OCI-LY7 (cell line): ENCODE results near the gene FEM1A. TPM values are rescaled to one million over a fixed set of nuclear protein-coding genes. Genes with fewer than 3 reads are reported as not detected.
"Not testable (repeated sequence)": the region's sequence is repeated elsewhere in the genome, so short reads cannot be mapped to it uniquely, and the experiment has no call there.

Experiments
- BruUV-seq: library from RNA; stranded (reverse); fragments of 400-500 nt; replicated peaks from 2 replicates; lab custom pipeline; 2021; lab: Mats Ljungman, UMichigan
- CTCF ChIA-PET: fragments of 300-600 bp; sonication (Branson Sonifier 250); formaldehyde crosslinking; loops from one replicate; lab custom pipeline; 2022; ENCODE audit warnings: antibody characterized with exemption; ENCODE audit not compliant: unreplicated experiment; lab: Charles Lee
- POLR2A ChIA-PET: fragments of 300-600 bp; sonication (Branson Sonifier 250); formaldehyde crosslinking; loops from one replicate; lab custom pipeline; 2022; ENCODE audit warnings: antibody characterized with exemption; lab: Charles Lee
- DNase-seq: peaks from one replicate; pipeline ENCODE4 v3.0.0-alpha.2; 2015; ENCODE audit warnings: low spot score
- H2AFZ ChIP-seq: fragments of 200-600 bp; sonication (generic), shearing (Covaris generic); 2 replicates; pipeline ENCODE4 v1.6.1; 2014; ENCODE audit warnings: mild to moderate bottlenecking, antibody characterized with exemption, low read length, moderate library complexity
- H3K27ac ChIP-seq: fragments of 200-600 bp; sonication (generic); 2 replicates; pipeline ENCODE4 v1.5.1; 2014; ENCODE audit warnings: mixed run types, low read depth, mild to moderate bottlenecking, moderate library complexity, low read length, inconsistent platforms; ENCODE audit not compliant: poor library complexity, severe bottlenecking
- H3K36me3 ChIP-seq: fragments of 200-600 bp; sonication (generic); 2 replicates; pipeline ENCODE4 v1.6.1; 2014; ENCODE audit warnings: mild to moderate bottlenecking, antibody characterized with exemption, low read length, moderate library complexity, mixed read lengths; ENCODE audit not compliant: insufficient read depth
- H3K4me1 ChIP-seq: fragments of 200-600 bp; sonication (generic); 2 replicates; pipeline ENCODE4 v1.5.1; 2014; ENCODE audit warnings: mild to moderate bottlenecking, low read length; ENCODE audit not compliant: insufficient read depth, poor library complexity, severe bottlenecking
- H3K4me2 ChIP-seq: fragments of 200-600 bp; sonication (generic); 2 replicates; pipeline ENCODE4 v1.6.1; 2014; ENCODE audit warnings: mild to moderate bottlenecking, low read length
- H3K4me3 ChIP-seq: fragments of 200-600 bp; sonication (generic); 2 replicates; pipeline ENCODE4 v1.5.1; 2014; ENCODE audit warnings: mild to moderate bottlenecking, low read depth, low read length; ENCODE audit not compliant: poor library complexity, severe bottlenecking
- H3K79me2 ChIP-seq: fragments of 200-600 bp; sonication (generic); 2 replicates; pipeline ENCODE4 v1.6.1; 2016; ENCODE audit warnings: low read depth, mild to moderate bottlenecking, low read length, moderate library complexity, mixed read lengths; ENCODE audit not compliant: insufficient read depth
- H3K9me2 ChIP-seq: fragments of 200-600 bp; sonication (generic); 2 replicates; pipeline ENCODE4 v1.6.1; 2016; ENCODE audit warnings: mild to moderate bottlenecking, low read length, mixed read lengths; ENCODE audit not compliant: insufficient read depth
- H3K9me3 ChIP-seq: fragments of 200-600 bp; sonication (generic); 2 replicates; pipeline ENCODE4 v1.6.1; 2014; ENCODE audit warnings: mild to moderate bottlenecking, mixed run types, low read length, mixed read lengths
- H4K20me1 ChIP-seq: fragments of 200-600 bp; sonication (generic); 2 replicates; pipeline ENCODE4 v1.6.1; 2014; ENCODE audit warnings: mild to moderate bottlenecking, antibody characterized with exemption, low read length, moderate library complexity, mixed read lengths; ENCODE audit not compliant: insufficient read depth
- EZH2phosphoT487 ChIP-seq: fragments of 200-600 bp; sonication (generic); IDR thresholded peaks from 2 replicates; pipeline ENCODE4 v1.6.1; 2018; ENCODE audit warnings: low read depth, borderline replicate concordance, mild to moderate bottlenecking, mixed run types, antibody characterized with exemption, low read length, moderate library complexity, mixed read lengths
- intact Hi-C: fragments of 100-400 bp; cut with micrococcal nuclease; formaldehyde crosslinking; loops from one replicate; pipeline ENCODE4 v1.10.0; 2022; ENCODE audit not compliant: unreplicated experiment
- total RNA-seq, 2 experiments: library from RNA; depleted of rRNA in 1 of 2; stranded (reverse); fragments of >200 nt in 1 of 2; shearing (Covaris generic) in 1 of 2; gene quantifications; 2 replicates each; pipeline ENCODE4 v1.2.3, GENCODE V29; 2014 to 2022
- TF ChIP-seq, protein P1 (sequence below): fragments of 200-600 bp; sonication (generic); conservative IDR thresholded peaks from 2 replicates; pipeline ENCODE4 v1.5.1; 2014; ENCODE audit warnings: mild to moderate bottlenecking, antibody characterized with exemption, low read length, moderate library complexity, mixed read lengths

FEM1A gene
- total RNA-seq, 2 experiments from 2014 or later, result 15.8 to 17.5 TPM

DNA sequence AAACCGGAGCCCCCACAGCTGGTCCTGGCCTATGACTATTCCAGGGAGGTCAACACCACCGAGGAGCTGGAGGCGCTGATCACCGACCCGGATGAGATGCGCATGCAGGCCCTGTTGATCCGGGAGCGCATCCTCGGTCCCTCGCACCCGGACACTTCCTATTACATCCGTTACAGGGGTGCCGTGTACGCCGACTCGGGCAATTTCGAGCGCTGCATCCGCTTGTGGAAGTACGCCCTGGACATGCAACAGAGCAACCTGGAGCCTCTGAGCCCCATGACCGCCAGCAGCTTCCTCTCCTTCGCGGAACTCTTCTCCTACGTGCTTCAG lies 1.3 kb downstream of the FEM1A start:
- POLR2A ChIA-PET, DNase-seq: not testable (repeated sequence)
- peaks cover 52% of the 10 kb centered on the region for H3K79me2 ChIP-seq

DNA sequence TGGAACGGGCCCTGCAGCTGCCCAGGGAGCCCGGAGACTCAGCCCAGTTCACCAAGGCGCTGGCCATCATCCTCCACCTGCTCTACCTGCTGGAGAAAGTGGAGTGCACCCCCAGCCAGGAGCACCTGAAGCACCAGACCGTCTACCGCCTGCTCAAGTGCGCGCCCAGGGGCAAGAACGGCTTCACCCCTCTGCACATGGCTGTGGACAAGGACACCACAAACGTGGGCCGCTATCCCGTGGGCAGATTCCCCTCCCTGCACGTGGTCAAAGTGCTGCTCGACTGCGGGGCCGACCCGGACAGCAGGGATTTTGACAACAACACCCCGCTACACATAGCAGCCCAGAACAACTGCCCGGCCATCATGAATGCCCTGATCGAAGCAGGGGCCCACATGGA lies 1.7 kb downstream of the FEM1A start:
- H2AFZ ChIP-seq, CTCF ChIA-PET, BruUV-seq, DNase-seq, H3K9me2 ChIP-seq, H4K20me1 ChIP-seq, H3K27ac ChIP-seq, POLR2A ChIA-PET, H3K9me3 ChIP-seq: not testable (repeated sequence)
- H3K4me1 ChIP-seq, result peaks cover 39% of the 10 kb centered on the region
- peak overlapping the region; percentile 84 for H3K4me3 ChIP-seq
- intact Hi-C loops, result loop anchor here (10.0 kb wide), 1 partner anchor 388 kb away; the partner anchor contains the start of genes CHAF1A and SH3GL1
- H3K36me3 ChIP-seq, result peaks cover 48% of the 10 kb centered on the region
- H3K79me2 ChIP-seq, result peaks cover 52% of the 10 kb centered on the region
- H3K4me2 ChIP-seq, result peak overlapping the region; percentile 79; the same call in 1 of the 2 replicates

More for the DNA sequence above, 1.3 kb downstream of the FEM1A start:
- peak overlapping the region; percentile 84 for H3K4me3 ChIP-seq
- intact Hi-C loops, result loop anchor here (10.0 kb wide), 1 partner anchor 388 kb away; the partner anchor contains the start of genes CHAF1A and SH3GL1
- CTCF ChIA-PET, result interaction anchor here (1.1 kb wide), 1 partner anchor 17 kb away, joined by 3 read pairs; no protein-coding TSS in a partner anchor
- H2AFZ ChIP-seq, H3K27ac ChIP-seq, H4K20me1 ChIP-seq, BruUV-seq, H3K9me2 ChIP-seq, H3K9me3 ChIP-seq: not testable (repeated sequence)
- H3K4me1 ChIP-seq, result peaks cover 39% of the 10 kb centered on the region
- H3K4me2 ChIP-seq, result peak overlapping the region; percentile 79
- H3K36me3 ChIP-seq, result peaks cover 48% of the 10 kb centered on the region

DNA sequence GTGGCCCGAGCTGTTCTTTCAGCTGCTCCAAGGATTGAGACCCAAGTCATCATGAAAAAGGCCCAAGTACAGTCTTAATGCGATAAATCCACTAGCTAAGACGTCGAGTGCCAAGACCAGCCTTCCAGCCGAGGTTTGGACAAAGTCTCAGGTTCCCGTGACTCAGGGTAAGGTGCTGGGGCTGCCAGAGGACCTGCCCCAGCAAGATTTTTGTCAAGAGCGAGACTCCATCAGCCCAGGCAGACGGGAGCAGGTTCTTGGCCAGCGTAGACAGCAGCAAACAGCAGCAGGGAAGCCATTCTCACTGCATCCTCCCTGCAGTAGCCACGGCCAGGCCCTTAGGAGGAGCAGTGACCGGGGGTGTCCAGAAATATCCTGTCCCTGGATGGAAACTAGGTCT lies 3.4 kb downstream of the FEM1A start:
- Histone ChIP-seq H2AFZ (no peak overlapping the region), H3K4me2 (peak overlapping the region; percentile 47), H4K20me1 (no peaks in the 10 kb centered on the region), H3K27ac (no peak overlapping the region), H3K79me2 (peaks cover 52% of the 10 kb centered on the region), H3K36me3 (peaks cover 53% of the 10 kb centered on the region), H3K9me2 (no peaks in the 10 kb centered on the region), H3K4me1 (peaks cover 38% of the 10 kb centered on the region), H3K4me3 (peak overlapping the region; percentile 18), H3K9me3 (no peaks in the 10 kb centered on the region)
- no TSS peak for BruUV-seq
- DNase-seq, result no peak
- CTCF ChIA-PET, result no interaction called here
- POLR2A ChIA-PET, result interaction anchor here (0.5 to 0.7 kb wide), 2 partner anchors 116 to 1065 kb away, joined by 3 to 4 read pairs; no protein-coding TSS in a partner anchor
- intact Hi-C loops, result loop anchor here (10.0 kb wide), 1 partner anchor 390 kb away; the partner anchor contains the start of genes CHAF1A and SH3GL1
- no peak for TF ChIP-seq EZH2phosphoT487
- TF ChIP-seq, protein P1, sequence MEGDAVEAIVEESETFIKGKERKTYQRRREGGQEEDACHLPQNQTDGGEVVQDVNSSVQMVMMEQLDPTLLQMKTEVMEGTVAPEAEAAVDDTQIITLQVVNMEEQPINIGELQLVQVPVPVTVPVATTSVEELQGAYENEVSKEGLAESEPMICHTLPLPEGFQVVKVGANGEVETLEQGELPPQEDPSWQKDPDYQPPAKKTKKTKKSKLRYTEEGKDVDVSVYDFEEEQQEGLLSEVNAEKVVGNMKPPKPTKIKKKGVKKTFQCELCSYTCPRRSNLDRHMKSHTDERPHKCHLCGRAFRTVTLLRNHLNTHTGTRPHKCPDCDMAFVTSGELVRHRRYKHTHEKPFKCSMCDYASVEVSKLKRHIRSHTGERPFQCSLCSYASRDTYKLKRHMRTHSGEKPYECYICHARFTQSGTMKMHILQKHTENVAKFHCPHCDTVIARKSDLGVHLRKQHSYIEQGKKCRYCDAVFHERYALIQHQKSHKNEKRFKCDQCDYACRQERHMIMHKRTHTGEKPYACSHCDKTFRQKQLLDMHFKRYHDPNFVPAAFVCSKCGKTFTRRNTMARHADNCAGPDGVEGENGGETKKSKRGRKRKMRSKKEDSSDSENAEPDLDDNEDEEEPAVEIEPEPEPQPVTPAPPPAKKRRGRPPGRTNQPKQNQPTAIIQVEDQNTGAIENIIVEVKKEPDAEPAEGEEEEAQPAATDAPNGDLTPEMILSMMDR, result no peak
